GM19463 (cell line): Measurements from ENCODE around the gene ZNF12.
"Not testable (repeated sequence)": the region's sequence is repeated elsewhere in the genome, so short reads cannot be mapped to it uniquely, and the experiment has no call there.

Experiments
- ATAC-seq: cut with Tn5 transposase; IDR thresholded peaks from one replicate; pipeline ENCODE4 v1.9.1; 2021; ENCODE audit warnings: mild to moderate bottlenecking, moderate library complexity; ENCODE audit not compliant: unreplicated experiment

The ZNF12 gene

DNA sequence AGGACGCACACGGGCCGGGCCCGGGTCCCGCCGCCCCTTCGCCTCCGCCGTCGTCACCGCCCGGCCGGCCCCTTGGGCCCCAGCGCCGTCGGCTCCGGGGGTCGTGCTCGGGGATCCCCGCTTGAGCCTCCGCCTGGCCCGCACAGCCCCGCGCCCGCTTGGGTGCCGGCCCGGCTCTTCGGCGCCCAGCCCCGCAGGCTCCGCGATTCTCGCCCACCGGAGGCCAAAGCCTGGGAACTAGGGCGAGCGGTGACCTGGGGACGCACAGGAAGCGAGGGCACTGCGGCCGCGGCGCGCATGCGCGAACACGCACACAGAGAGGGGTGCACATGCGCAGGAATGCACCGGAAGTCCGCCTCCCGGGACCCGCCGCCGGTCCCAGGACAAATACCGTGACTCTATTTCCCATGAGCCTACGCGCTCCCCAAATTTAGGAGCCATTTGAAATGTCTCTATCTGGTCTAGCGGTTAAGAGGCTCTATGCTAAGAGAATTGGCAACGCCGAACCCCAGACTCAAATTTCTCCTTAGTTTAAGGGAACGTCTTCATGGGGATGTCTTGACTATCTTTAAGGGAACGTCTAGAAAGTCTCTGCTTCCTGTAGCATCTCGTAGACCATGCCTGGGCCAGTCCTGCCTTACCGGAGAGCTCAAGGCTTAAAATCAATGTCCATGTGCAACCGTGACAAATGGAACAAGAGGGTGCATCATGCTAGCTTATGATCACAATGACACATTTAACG lies at the start of gene ZNF12:
Gene ZNF12 (minus strand): TSS at position 282 of the 742 bp plus-strand sequence. CDS start 1,774 bp downstream, outside the sequence.
- peak; percentile 93 for ATAC-seq

DNA sequence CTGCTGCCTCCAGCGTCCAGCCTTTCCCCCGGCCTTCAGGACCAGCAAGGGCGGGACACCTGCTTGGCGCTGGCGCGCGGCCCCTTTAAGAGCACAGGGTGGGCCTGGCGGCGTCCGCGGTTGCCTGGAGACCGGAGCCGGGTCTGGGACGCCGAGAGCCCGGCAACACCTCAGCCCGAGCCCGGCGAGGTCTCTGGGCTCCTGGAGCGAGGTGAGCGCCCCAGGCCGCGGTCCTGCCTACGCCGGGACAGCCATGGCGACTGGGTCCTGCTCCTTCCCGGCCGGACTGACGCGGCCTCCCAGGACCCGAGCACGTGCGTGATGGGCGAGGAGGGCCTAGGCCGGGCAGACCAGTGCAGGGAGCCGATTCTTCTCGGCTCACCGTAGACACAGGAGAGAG lies 47.2 kb upstream of the ZNF12 start, which contains the start of gene RSPH10B2:
Gene RSPH10B2 (plus strand): TSS at position 140 of the 400 bp plus-strand sequence. CDS start 3,575 bp downstream, outside the sequence.
- ATAC-seq, result not testable (repeated sequence)

DNA sequence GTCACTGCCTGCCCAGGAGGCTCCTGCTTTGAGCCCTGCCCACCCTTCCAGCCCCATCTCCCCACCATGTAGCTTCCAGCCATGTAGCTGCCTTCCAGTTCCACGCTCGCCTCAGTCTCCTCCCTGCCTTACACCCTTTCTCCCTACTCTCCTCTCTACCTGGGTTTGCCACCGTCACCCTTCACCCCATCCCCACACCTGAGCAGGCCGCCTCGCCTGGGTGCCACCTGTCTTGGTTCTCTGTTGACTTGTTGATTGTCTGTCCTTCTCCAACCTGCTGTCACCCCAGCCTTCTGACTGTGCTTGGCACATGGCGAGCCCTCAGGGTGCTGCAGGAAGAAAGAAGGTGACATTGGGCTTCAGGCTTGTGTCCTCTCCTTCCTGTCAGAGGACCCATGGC lies 43.4 kb upstream of the ZNF12 start:
- not testable (repeated sequence) for ATAC-seq

DNA sequence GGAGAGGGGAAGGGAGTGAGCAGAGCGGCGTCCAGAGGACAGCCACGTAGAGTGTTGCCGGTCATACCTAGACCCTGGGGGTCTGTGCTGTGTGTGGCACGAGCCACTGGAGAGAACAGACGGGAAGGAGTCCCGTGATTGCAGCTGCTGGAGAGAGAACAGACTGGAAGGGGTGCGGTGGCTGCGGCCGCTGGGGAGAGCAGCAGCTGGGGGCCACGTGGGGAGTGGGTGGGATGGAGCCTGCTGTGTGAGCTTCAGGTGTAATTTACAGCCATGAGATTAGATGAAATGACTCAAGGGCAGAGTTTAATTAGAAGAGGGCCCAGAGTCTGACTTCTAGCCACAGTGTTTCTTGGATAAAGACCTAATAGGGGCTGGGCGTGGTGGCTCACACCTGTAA lies 42.6 kb upstream of the ZNF12 start:
- ATAC-seq, result not testable (repeated sequence)

DNA sequence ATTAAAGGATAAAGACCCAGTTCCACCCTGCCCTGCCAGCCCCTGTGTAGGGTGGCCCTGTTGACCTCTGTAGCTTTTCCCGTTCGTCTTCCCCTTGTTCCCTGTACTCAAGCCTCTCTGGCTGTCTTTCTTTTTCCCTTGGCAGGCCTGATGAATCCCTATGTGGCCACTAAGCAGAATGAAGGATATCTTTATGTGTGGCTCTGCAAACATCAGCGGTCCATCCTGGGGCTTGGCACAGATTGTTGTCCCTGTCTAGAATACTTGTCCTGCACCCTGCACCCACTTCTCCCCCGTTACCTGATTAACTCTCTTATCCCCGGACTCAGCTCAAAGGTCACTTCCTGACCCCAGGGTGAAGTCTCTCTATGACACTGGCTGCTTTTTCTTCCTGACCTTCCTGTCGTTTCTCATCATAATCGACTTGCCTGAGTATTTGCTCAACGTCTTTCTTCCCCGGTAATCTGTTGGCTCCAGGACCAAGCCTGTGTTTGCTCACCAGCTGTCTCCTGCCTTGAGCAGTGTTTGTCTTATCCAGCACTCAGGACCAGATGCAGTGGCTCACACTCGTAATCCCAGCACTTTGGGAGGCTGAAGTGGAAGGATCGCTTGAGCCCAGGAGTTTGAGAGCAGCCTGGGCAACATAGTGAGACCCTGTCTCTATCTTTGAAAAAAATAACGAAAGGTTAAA lies 37.8 kb upstream of the ZNF12 start:
- ATAC-seq, result not testable (repeated sequence)

DNA sequence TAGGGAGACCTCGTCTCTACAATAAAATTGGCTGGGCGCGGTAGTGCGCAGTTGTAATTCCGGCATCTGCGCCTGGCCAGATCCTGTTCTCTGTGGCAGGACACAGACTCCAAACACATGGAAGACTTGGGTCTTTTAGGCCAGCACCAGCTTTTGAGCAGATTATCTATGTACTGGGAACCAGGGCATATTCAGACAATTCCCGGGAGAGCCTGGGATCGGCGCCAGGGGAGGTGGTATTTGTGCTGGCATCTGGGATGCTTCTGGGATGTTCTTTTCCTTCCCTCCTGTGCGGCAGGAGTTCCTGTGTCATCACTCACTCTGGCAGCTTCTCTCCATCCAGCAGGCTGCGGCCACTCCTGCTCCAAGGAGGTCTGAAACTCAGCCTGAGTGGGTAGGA lies 31.7 kb upstream of the ZNF12 start:
- ATAC-seq, result not testable (repeated sequence)

DNA sequence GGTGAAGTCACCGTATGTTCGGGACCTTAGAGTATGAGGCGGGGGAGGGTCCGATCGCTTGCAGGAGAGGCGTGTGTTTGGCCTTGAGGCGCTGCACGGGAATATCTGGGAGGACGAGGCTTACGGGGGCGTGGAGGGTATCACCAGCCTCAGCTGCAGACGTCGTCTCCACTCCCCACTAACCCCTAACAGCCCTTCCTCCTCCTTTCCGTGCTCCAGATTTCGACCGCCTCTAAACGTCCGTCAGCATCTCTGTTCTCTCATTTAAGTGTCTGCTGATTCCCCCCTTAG lies 23.5 kb upstream of the ZNF12 start:
- no peak for ATAC-seq

DNA sequence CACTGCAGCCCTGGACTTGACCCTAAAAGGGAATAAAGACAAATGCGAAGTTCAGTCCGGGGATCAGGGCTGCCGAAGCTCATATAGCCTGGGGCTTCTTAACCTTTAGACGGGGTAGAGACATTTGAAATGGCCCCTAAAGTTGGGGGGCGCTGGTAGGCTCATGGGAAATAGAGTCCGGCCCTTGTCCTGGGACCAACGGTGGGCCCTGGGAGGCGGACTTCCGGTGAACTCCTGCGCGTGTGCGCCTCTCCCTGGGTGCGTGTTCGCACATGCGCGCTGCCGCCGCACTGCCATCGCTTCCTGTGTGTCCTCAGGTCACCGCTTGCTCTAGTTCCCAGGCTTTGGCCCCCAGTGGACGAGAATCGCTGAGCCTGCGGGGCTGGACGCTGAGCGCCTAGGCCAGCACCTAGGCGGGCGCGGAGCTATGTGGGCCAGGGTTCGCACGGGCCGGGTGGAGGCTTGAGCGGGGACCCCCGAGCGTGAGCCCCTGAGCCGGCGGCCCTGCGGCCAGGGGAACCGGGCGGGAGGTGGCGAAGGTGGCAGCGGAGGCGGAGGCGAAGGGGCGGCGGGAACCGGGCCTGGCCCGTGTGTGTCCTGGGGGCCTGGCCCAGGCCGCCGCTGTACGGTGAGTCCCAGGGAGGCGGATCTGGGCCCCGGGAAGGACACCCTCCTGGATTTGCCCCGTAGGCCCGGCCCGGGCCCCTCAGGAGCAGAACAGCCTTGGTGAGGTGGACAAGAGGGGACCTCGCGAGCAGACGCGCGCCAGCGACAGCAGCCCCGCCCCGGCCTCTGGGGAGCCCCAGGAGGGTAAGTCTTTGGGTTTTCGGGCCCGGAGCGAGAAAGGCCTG lies 23.0 kb upstream of the ZNF12 start:
- ATAC-seq, result peak; percentile 95

DNA sequence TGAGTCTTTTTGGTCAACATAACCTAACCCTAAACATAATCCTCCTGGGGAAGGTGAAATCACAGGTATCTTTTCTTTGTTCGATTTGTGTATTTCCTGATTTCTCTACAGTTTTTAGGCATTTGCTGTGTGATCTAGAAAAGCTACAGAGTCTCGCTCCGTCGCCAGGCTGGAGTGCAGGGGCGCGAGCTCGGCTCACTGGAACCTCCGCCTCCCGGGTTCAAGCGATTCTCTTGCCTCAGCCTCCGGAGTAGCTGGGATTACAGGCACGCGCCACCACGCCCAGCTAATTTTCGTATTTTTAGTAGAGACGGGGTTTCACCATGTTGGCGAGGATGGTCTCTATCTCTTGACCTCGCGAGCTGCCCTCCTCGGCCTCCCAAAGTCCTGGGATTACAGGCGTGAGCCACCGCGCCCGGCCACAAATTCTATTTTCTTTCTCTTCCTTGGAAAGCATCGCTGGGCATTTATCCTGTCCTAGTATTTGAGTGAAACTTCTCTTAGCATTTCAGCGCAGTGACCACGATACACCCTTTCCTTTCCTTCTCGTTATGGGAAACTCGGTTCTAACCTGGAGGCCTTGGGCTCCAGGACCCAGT lies 22.2 kb upstream of the ZNF12 start:
- ATAC-seq, result not testable (repeated sequence)

DNA sequence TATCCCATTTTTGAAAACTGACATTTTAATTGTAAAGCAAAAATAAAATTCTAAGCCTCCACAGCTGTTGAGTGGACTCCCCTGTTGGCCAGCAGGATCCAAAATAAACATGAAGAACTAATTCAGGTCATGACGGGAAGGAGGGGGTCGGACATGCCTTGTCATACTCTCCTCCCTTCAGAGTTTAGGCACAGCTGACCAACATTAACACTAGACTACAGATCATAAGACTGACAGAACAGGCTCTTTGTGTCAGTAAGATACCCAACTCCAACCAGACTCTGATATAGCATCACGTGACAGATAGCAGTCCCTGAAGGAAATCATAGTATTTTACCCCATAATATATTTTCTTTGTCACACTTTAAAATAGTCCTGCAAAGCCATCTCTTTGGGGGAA lies 20.9 kb upstream of the ZNF12 start:
- no peak for ATAC-seq

DNA sequence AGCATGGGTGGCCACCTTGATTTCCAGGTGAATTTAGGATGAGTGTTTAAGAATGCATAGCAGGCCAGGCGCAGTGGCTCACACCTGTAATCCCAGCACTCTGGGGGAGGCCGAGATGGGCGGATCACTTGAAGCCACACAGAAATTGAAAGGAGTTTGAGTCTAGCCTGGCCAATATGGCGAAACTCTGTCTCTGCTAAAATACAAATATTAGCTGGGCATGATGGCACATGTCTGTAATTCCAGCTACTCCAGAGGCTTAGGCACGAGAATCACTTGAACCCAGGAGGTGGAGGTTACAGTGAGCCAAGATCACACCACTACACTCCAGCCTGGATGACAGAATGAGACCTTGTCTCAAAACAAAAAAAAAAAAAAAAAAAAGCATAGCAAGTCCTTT lies 19.6 kb upstream of the ZNF12 start:
- ATAC-seq, result not testable (repeated sequence)

DNA sequence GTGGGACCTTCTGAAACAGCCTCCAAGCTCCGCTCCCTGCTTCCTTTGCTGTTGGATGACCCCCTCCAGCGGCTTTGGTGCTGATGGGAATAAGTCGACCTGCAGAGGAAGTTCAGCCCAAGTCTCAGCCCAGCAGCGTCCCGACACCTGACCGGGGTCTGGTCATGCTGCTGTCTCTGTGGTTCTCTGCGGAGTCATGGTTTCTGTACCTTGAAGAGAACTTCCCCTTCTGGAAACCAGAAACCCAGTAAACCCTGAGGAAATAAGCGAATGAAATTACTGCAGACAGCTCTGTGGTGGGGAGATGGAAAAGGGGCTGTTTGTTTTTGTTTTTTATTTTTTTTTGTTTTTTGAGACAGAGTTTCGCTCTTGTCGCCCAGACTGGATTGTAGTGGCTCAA lies 18.3 kb upstream of the ZNF12 start:
- peak; percentile 44 for ATAC-seq

DNA sequence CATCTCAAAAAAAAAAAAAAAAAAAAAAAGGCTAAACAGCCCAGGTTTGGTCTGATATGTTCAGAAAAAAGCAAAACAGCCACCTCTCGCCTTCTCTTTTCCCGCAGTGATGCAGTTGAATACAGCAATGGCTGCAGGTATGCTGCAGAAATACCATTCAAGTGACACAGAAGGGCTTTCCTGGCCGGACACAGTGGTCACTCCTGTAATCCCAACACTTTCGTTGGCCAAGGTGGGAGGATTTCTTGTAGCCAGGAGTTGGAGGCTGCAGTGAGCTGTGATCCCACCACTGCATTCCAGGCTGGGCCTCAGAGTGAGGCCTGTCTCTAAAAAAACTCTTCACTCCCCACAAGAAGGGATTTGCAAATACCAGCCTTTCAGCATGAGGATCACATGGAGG lies 17.6 kb upstream of the ZNF12 start:
- ATAC-seq, result not testable (repeated sequence)

DNA sequence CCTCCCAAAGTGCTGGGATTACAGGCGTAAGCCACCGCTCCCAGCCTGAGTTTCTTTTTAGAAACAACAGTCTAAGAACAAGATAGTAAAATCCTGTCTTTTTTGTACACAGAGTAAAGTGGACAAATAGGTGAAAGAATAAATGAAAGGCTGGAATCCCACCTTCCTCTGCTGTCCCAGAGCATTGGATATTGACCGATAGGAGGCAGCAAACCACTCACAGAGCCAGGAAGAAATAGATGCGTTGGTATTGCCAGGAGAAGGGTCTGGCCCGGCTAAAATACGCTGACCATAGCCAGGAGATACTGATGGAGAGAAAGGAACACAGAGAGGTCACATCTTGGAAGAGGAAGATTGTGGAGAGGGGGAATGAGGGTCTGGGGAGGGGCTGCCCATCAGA lies 11.4 kb upstream of the ZNF12 start:
- ATAC-seq, result no peak

DNA sequence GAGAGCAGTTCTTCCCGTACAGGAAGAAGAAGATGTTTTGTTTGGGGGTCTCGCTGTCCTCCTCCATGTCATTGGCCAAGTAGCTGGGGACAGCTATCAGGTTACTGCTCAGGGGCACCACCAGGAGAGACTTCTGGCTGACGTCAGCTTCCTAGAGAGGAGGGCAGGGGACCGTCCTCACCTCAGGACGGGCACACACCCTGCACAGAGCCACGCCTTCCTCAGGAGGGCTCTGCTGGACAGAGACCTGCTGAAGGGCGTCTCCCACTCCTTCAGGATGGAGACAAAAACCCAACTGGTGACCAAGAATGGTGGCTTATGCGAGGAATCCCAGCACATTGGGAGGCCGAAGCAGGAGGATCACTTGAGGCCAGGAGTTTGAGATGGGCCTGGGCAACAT lies 9.2 kb upstream of the ZNF12 start:
- not testable (repeated sequence) for ATAC-seq

DNA sequence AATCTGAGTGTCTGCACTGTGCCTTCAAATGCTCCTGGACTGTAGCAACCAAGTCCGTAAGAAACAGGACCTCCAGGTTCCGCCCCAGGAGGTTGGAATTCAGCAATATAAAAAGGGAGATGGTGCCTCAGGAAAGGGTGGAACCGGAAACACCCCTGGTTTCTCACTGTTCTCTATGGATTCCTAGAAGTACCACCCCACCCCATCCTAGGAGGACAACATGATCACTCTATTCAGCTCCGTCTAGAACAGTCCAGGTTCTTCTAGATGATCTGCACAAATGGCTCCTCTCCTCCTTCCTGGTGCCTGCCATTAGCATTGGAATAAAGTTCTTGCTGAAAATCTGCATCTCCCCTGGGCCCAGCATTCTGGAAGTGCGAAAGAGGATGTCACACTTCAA lies 7.6 kb upstream of the ZNF12 start:
- ATAC-seq, result no peak

DNA sequence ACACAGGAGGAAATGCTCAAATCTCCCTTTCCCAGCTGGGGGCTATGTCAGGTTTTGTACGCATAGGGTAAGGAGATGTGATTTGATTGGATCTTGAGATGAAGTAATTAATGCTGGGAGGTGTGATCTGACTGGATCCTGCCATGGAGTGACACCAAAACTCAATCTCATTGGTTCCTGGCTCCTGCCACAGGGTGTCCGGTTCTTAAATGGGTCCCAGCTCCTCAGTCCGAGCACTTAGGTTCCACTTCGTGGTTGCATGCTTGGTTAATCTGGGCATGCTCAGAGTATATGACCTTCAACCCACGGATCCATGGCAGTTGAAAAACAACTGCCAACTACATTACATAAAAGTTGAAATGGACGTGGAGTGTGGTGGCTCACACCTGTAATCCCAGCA lies 3.1 kb upstream of the ZNF12 start:
- ATAC-seq, result no peak

DNA sequence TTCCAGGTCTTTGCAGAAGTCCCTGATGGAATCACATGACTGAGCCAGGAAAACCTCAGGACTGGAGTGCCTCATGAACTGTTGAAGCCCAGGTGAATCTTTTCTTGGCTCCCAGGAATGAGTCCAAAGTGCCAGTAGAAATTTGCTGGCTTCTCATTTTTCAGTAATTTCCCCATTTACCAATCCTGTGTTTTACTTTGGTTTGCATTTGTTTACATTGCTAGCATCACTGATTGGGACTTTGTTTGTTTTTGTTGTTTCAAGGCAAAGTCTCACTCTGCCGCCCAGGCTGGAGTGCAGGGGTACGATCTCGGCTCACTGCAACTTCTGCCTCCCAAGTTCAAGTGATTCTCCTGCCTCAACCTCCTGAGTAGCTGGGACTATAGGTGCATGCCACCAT lies 1.6 kb upstream of the ZNF12 start:
- ATAC-seq, result no peak

DNA sequence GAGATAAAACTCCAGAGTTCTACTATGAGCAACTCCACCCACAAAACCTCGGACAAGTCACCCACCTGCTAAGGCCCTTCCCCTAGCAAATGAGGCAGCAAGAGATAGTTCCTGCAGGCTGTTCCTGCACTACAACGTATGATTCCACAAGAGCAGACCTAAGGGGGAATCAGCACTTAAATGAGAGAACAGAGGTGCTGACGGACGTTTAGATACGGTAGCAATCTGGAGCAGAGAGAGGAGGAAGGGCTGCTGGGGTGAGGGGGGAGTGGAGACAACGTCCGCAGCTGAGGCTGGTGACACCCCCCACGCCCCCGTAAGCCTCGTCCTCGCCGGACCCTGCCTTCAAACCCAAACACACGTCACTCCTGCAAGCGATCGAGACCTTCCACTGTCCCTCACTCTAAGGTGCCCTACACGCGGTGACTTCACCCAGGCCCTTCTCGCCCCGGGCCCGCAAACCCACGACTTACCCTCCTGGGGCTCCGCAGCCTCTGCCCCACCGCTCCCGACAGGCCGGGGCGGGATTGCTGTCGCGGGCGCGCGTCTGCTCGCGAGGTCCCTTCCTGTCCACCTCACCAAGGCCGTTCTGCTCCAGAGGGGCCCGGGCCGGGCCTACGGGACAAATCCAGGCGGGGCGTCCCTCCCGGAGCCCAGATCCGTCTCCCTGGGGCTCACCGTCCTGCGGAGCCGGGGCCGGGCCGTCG lies 635 bp downstream of the ZNF12 start:
- ATAC-seq, result peak; percentile 26

DNA sequence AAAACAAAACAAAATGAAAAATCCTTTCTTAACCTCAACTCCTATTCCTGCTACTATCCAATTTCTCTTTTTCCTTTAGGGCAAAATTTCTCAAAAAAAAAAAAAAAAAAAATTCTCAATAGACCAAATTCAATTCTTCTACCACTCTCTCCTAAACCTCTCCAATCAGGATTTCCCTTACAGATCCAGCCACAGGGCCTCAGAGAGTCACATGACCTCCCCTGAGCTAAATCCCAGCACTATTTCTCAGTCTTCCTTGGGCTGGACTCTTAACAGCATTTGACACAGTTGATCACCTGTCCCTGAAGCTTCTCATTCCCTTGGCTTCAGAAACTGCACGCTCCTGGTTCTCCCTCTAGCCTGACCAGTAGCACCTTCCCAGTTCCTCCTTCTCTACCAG lies 4.9 kb downstream of the ZNF12 start:
- ATAC-seq, result no peak

DNA sequence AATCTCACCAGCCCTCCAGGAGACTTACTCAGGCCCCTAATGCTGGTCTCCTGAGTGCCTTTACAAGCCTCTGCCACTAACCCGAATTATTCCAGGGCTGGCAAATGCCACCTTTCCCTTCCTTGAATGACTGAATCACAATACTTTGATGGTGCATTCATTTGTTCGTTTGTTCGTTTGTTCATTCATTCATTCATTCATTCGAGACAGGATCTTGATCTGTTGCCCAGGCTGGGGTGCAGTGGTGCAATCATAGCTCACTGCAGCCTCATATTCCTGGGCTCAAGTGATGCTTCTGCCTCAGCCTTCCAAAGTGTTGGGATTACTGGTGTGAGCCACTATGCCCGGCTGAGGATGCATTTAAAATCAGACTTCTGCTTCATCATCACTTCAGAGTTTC lies 6.0 kb downstream of the ZNF12 start:
- ATAC-seq, result no peak
